ENCODE measurements around the gene BICDL2.

DNA sequence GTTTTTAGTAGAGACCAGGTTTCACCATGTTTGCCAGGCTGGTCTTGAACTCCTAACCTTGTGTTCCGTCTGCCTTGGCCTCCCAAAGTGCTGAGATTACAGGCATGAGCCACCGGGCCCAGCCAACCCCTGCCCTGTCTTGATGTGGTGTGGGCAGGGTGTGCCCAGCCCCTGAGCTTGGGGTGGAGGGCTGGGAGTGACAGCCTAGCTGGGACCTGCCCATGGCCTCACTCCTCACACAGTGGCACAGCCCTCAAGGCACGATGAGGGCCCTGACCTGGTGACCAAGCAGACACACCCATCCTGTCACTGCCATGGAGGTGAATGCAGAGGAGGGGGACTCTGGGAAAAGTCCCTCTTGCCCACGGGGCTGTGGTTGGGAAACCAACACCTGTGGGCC is 31.7 kb upstream of the BICDL2 start:
- TF ChIP-seq POLR2A (IDR thresholded peaks at IDR 0.05) (no peak), POLR2AphosphoS5 (IDR thresholded peaks at IDR 0.05) (no peak), EP300 (IDR thresholded peaks at IDR 0.05) (no peak)
- TF ChIP-seq, protein P1, sequence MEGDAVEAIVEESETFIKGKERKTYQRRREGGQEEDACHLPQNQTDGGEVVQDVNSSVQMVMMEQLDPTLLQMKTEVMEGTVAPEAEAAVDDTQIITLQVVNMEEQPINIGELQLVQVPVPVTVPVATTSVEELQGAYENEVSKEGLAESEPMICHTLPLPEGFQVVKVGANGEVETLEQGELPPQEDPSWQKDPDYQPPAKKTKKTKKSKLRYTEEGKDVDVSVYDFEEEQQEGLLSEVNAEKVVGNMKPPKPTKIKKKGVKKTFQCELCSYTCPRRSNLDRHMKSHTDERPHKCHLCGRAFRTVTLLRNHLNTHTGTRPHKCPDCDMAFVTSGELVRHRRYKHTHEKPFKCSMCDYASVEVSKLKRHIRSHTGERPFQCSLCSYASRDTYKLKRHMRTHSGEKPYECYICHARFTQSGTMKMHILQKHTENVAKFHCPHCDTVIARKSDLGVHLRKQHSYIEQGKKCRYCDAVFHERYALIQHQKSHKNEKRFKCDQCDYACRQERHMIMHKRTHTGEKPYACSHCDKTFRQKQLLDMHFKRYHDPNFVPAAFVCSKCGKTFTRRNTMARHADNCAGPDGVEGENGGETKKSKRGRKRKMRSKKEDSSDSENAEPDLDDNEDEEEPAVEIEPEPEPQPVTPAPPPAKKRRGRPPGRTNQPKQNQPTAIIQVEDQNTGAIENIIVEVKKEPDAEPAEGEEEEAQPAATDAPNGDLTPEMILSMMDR (IDR thresholded peaks at IDR 0.05) = no peak

Measured in gastroesophageal sphincter (tissue), 3 donors.